ENCODE data around the gene MTFR1L.

MTFR1L gene

DNA sequence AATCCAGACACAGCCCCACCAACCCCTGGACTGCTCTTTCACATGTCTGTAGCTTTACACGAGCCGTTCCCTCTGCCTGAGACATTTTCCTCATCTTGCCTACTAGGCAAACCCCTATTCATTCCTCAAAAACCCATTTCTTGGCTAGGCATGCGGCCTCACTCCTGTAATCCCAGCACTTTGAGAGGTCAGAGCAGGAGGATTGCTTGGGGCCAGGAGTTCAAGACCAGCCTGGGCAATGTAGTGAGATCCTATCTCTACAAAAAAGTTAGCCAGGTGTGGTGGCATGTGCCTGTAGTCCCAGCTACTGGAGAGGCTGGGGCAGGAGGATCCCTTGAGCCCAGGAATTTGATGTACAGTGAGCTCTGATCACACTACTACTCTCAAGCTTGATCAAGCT is 44.7 kb downstream of the MTFR1L start:
- DNase-seq, result no peak

DNA sequence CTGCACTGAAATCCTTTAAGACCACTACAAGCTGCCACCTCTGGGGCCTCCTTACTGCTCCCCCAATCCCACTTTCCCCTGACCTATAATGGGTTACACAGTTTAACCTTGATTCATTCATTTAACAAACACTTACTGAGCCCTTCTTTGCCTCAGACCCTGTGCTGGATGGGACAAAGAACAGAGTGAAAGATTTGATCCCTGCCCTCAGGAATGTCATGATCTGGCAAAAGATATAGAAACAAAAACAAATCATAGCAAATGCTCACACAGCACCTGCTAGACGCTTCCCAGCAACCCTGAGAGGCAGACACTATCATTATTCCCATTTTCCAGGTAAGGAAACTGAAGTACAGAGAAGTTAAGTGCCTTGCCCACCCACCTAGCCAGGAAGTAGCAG is 46.5 kb downstream of the MTFR1L start:
- DNase-seq, result no peak

DNA sequence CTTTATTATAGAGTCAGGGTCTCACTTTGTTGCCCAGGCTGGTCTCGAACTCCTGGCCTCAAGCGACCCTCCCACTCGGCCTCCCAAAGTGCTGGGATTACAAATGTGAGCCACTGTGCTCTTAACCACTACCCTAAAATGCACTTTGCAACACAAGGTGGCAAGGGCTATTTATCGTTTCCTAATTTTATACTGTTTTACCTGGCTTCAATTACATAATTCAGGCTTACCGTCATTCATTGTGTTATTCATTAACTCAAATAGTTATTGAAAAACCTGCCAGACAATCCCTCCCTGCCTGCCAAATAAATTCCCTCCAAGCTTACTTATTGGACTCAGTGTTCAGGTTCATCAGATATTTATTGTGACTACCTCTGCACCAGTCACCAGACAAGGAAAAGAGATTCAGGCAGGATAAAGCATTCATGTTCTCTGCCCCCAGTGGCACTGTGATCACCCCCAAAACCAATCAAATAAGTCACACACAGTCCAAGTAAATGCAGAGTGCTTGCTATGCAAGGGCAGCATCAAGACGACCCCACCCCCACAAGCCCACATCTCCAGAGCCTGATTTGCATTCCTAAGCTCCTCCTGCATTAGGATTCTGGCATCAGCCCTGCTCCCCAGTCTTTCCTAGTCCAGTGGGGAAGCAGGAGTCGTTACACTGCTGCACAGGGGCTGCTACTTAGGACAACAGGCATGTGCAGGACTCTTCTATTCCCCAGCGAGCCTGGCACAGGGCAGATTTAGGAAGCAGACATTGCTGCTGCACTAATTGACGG is 47.6 kb downstream of the MTFR1L start:
- DNase-seq, result no peak

DNA sequence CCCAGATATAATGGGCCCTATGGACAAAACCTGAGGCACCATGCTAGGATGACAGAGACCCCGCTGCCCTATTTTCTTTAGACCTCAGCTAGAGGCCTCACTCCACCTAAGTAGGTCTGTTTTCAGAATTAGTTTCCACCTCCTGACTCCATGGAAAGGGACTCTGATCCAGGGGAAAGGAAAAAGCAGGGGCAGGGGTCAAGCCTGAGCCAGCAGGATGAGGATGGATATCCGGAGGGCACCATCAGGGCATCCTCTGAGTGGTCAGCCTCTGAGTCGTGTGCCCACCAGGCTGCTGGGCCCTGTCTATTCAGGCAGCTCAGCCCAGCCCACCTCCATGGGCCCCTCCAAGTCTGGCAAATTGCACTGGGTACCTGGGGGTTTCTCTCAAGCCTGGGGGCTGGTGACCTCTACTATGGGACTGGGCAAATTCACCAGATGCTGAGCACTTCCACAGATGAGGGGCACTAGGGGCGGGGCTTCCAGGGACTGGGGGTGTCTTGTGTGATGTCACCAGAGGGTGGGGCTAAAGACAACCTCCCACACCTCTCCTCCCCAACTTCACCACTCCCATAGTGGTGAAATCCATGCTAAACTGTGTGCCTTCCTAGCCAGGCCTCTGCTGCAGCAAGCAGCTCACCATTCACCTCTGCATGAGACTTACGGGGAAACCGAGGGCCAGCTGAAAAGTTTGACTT is 50.3 kb downstream of the MTFR1L start:
- DNase-seq, result no peak

DNA sequence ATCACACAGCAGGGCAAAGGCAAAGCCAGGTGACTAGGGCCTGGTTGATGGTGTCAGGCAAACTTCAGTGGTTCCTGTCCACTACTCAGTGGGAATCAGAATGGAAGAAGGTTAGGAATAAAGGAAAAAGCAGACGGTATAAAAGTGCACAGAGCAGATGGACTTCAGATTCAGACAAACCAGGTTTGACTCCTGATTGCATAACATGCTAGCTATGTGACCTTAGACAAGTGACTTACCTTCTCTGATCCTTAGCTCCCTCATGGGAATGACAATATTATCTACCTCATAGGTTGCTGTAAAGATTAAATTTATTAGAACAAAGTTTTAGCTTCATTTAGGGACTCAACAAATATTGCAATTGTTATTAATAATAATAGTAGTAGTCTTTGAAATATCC is 50.9 kb downstream of the MTFR1L start:
- DNase-seq, result no peak

DNA sequence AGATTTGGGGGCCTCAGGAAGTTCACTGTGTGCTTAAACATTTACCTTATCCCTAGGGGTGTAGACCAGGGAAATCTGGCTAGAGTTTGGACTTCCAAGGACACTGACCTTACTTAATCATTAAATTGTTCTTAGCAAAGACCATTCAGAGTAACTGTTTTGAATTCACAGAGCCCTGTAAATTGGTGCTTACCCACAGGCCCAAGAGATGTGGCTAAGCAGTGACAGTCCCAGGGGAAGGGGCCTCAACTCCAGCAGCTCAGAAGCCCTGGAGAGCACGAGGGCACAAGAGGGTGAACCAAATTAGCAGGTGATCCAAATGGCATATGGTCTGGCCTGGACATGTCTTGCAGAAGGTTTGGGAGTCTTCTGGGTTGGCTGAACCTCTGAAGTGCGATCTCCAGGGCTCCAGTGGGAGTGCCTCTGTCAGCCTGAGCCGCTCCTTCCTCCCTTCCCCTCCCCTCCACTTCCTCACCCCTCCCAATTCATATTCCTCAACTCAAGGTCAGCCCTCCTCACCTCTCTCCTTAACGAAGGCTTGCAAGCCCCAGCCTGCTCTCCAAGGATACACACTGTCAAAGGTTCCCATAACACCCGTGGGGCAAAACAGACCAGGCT is 51.4 kb downstream of the MTFR1L start:
- DNase-seq, result no peak

DNA sequence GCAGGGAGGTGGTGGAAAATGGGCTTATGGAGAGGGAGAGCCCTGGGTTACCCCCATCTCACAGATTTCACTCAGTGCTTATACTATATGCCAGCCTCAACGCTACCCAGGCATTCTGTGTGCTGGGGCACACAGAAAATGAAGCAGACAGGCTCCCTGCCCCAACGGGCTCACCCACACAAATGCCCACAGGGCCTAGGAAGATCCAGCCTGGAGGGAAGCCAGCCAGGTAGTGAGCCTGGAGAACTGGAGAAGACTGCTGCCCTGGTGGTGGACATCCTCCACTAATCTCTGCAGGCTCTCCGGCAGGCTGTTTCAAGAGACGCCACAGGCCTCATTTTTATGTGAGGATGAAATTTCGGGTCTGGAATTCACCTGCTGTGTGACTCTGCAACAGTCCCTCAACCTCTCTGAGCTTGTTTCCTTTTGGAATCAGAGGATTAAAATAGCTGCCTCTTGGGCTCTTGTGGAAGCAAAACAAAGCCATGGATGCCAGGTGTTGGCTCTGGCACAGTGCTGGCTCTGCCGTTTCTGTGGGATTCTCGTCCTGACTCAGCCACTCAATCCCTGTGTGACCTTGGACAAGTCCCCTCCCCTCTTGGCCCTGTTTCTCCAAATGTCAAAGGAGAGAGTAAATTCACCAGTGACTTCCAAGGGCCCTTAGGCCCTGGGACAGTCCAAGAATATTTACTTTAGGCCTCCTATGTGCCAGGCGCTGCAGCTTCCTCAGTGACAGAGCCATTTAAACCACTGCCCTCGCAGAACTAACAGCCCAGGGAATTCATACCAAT is 52.1 kb downstream of the MTFR1L start:
- DNase-seq, result no peak

DNA sequence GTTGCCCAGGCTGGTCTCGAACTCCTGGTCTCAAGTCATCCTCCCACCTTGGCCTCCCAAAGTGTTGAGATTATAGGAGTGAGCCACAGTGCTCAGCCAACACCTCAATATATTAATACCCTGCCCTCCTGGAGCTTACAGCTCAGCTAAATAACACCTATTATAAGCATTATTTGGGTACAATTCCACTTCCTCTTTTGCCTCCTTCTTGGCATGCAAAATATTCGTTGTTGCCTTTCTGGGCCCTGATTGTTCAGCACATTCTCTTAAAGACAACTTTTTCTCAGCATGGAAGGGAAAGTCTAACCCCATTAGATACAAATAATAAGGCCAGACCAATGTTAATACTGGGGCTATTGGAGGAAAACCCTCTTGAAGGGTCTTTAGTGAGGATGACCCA is 53.0 kb downstream of the MTFR1L start:
- DNase-seq, result no peak

DNA sequence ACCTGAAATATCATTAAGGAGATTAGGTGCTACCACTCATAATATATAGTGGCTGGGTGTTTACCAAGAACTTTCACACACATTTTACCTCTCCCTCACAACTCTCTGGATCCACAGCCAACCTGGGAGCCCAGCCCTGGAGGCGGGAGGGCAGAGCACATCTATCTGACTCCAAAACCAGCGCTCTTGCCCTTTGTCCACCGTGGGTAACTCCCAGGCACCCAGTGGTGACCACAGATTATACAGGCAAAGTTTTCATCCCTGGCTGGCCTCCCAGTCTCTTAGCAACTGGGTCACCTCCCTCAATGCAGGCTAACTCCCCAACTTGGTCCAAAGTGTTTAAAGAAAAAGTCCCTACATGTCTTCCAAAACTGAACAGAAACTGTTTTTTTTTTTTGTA is 53.4 kb downstream of the MTFR1L start:
- no peak for DNase-seq

DNA sequence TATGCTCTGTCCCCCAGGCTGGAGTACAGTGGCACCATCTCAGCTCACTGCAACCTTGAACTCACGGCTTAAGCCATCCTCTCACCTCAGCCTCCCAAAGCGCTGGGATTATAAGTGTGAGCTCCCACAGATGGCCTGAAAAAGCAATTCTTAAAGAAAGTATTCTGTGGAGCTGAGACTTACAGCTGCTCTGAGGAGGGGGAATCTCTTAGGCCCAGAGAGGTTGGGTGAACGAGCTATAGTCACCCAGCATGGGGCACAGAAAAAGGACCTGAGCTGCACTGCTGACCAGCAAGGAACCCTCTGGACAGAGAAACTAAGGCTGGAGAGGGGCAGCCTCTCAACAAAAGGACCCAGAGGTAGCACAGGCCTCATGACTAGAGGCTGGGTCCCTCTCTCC is 54.5 kb downstream of the MTFR1L start:
- DNase-seq, result no peak

DNA sequence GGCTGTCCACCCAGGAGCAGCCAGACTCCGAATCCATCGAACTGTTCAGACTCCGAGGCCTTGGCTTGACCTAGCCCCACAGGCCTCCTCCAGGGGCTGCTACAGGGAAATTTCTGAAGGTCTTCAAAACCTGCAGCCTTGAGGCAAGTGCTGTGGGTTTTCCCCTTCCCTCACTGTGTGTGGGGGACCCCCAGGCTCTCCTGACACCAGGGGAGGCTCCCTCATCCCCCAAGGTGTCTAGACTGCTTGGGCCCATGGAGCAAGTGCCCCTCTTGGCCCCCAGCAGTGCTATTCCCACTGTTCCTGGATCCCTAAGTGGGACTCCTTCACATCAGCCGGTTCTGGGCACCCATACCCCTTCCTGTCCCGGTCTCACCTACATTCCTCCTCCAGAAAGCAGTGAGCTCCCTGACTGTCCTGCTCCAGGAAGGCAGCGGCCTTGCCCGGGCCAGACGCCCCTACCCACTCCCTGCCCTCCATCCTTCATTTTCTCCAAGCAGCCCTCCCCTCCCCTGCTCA is 54.9 kb downstream of the MTFR1L start:
- DNase-seq, result no peak

DNA sequence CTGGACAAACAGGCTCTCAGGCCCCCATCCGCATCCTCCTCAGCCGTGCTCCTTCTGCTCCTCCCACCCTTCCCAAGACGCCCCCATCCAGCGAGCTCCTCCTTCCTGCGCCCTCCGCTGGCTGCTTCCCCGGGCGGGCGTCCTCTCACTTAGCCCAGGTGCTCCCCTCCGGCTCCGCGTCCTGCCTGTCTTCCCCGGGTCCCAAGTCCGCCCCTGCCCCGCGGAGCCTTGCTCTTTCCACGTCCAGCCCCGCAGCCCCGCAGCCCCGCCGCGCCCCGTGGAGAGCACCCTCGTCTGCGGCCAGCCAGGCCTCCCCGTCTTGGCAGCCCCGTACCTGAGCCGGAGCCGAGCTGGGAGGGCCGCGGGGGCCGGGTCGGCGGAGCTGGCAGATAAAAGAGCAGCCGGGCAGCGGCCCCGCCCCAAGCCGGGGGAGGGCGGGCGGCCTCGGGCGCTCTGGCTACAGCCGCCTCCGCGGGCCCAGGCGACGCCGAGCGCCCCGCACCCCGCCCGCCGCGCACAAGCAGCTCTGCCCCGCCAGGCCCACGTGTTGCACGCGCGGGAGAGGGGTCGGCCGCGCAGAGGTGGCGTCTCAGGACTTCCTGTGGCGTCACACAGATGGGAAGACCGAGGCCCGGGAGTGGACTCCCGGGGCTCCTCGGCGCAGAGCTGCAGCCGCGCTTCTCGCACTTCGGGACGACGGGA is 55.6 kb downstream of the MTFR1L start, which contains the start of gene PAQR7:
TSS of gene PAQR7 (minus strand) at position 555 of the 702 bp plus-strand sequence. CDS start 11,869 bp downstream, outside the sequence.
- peak; percentile 72 for DNase-seq

DNA sequence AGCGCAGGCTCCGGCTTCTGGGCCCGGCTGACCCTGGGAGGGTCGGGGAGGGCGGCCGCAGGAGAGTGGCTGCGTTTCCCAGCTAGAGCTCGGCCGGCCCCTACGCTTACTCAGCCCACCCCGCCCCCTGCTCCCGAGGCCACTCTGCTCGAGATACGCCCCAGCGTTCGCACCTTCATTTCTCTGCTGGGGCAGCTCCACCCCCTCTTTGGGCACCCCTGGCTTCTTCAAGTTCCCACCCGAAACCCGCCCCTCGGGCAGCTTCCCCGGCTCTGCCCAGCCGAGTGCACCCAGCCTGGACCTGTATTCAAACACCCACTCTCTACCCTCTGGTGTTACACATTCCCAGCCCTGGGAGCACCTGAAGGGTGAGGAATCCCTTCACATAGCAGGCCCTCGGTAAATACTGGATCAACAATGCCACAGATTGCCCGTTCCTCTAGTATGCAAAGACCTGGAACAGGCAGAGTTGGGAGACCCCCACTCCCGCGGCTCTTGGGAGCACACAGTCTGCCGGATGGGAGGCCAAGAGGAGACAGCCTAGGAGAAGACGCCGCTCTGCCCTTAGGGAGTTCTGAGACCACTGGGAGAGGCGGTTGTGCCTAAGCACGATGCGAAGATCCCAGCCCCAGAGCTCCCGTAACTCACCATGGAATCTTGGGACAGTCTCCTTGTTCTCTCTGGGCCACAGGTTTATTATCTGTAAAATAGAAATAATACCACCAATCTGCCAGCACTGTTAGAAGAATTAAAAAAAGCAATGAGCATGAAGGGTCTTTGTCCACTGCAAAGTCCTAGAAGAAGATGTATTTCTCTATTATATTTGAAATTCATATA is 56.3 kb downstream of the MTFR1L start:
- no peak for DNase-seq

DNA sequence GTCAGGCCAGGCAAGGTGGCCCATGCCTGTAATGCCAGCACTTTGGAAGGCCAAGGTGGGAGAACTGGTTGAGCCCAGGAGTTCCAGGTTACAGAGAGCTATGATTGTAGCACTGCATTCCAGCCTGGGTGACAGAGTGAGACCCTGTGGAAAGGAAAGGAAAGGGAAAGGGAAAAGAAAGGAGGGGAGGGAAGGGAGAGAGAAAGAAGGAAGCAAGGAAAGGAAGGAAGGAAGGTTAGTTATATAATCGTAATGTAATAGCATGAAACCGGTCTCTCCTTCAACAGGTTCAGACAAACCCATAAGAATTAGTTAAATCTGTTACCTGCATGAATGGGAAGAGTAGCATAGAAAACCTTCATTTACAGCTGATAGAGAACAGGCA is 56.9 kb downstream of the MTFR1L start:
- DNase-seq, result no peak

DNA sequence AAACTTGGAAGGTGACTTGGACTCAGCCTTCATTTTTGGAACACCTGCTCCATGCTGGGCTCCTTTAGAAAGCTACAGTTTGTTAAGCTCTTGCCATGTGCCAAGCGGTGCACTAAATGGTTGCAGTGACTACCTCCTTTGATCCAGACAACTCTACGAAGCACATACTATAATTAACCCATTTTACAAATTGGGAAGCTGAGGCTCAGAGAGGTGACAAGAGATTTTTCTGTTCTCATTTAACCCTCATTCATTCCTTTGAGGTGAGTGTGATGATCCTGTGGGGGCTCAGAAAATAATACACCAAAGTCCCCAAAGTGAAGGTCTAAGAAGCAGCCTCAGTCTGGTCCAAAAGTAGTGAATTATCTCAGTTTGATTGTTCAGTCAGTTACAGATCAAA is 57.4 kb downstream of the MTFR1L start:
- no peak for DNase-seq

DNA sequence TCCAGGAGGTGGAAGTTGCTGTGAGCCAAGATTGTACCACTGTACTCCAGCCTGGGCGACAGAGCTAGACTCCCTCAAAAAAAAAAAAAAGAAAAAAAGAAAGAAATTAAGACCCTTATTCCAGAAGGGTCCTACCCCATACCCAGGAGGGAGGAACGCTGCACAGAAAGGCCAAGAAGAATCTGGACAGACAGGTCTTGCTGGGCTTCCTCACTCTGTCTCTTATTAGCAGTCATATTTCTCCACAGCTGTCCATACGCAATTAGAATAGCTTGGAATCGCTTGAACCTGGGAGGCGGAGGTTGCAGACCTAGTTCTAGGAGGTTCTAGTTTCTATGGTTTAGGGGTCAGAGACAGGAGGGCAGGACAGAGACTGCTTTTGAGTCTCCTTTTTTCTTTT is 58.9 kb downstream of the MTFR1L start:
- no peak for DNase-seq

DNA sequence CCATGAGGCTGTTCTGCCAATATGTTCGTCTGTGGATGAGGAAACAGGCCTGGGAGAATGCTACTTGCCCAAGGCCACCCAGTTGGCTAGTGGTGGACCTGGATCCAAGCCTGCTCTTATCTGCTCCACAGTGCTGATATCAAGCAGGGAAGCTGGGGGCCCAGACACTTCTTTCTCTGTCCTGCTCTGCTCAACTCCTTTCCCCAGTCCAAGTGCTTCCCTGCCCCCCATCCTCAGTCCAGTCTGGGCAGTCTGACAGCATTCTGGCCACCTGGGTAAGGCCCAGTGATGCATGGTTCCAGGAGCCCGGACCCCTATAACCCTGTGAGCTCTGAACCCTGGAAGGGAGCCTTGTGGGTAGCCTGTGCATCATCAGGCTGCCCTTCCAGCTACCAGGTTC is 59.9 kb downstream of the MTFR1L start:
- DNase-seq, result no peak

DNA sequence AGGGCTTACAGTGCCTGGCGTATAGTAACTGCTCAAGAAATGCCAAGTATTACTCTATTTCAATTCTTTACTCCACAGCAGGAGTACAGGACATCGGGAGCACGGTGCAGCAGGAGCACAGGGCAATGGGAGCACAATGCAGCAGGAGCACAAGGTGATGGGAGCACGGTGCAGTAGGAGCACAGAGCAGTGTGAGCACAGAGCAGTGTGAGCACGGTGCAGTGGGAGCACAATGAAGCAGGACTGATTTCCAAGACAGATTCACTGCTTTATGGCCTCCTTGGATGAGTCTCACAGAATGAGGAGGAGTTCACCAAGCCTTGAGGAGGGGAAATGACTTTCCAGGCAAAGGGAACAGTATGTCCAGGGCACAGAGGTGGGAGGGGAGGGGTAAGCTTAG is 60.8 kb downstream of the MTFR1L start:
- DNase-seq, result no peak

DNA sequence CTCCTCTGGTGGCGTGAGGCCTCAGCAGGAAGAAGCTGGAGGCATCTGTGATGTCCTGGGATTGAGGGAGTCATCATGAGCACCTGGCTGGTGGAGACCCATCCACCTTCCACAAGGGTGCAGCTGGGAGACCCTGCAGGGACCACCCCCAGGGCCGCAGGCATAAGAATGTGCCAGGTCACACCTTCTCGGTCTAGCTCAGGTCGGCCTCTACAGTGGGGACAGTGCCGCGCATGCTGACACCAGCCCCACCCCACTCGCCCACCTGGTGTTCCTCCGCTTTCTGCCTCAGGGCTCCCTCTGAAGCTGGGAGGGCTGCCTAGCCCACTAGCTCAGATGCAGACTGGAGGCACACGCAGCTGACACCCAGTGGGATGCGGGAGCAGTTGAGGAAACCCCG is 61.5 kb downstream of the MTFR1L start:
- no peak for DNase-seq

Data from NCI-H146 (cell line).